ENCODE measurements around the gene VAPB.

DNA sequence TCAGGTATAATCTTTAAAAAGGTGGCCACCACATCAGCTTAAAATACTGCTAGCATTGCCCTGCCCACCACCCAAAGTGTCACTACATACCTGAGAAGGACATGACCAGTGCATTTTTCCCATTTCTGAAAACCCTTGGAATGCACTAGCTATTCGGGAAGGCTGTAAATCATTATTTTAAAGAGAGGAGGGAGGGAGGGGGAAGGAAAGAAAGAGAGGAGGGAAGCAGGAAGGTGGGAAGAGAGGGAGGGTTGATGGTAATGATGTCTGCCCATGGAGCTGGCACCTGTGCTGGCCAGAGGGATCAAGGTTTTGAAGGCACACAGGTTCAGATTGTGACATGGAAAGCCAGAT is 32.4 kb downstream of the VAPB start:
- TF ChIP-seq EZH2 (IDR thresholded peaks at IDR 0.05; ENCODE audit: insufficient read depth, poor library complexity, severe bottlenecking) (no peak), EZH2phosphoT487 (IDR thresholded peaks at IDR 0.05; ENCODE audit: insufficient read depth, low read depth) (no peak)

Data from GM23248 (cell line).